Skeletal muscle satellite cell (primary cell): ENCODE measurements around the gene SDF4. TPM values are rescaled to one million over a fixed set of nuclear protein-coding genes. Genes with fewer than 3 reads are reported as not detected.

Source experiments
- small RNA-seq: library from RNA; depleted of rRNA; stranded (forward); fragments of <200 nt; gene quantifications from one replicate; pipeline ENCODE3, GENCODE V24; 2012

SDF4 gene

Small RNAs within 50 kb of the gene (small RNA-seq; reads per million reads assigned to genes)
- 0.63 reads per million for gene MIR200A
- 0.63 reads per million for gene MIR200B
- gene MIR429 = not detected
